GM12878 (cell line): ENCODE results near the gene IL16. TPM values are rescaled to one million over a fixed set of nuclear protein-coding genes. Genes with fewer than 3 reads are reported as not detected.

Experiments
- ATAC-seq: fragments of 200-7000 bp; cut with Tn5 transposase; 3 replicates; pipeline ENCODE4 v1.9.1; 2020; ENCODE audit warnings: mild to moderate bottlenecking, moderate library complexity
- BruUV-seq: library from RNA; stranded (reverse); fragments of 400-500 nt; replicated peaks from 2 replicates; lab custom pipeline; 2021; lab: Mats Ljungman, UMichigan
- CTCF ChIA-PET: fragments of 300-600 bp; sonication (Branson Sonifier 250); formaldehyde crosslinking; extraction: SDS; loops from one replicate; lab custom pipeline; 2021; ENCODE audit warnings: inconsistent platforms; lab: Yijun Ruan, JAX
- POLR2A ChIA-PET: fragments of 350-600 bp; formaldehyde crosslinking; extraction: SDS; loops from one replicate; lab custom pipeline; 2021; ENCODE audit warnings: inconsistent platforms; lab: Charles Lee
- RAD21 ChIA-PET: fragments of 300-600 bp; sonication (Branson Sonifier 250); formaldehyde crosslinking; loops from one replicate; lab custom pipeline; 2023; ENCODE audit warnings: antibody characterized with exemption; ENCODE audit not compliant: unreplicated experiment; lab: Charles Lee
- SMC1A ChIA-PET: fragments of 300-600 bp; sonication (Branson Sonifier 250); formaldehyde crosslinking; loops from one replicate; lab custom pipeline; 2023; ENCODE audit not compliant: unreplicated experiment, uncharacterized antibody; lab: Charles Lee
- DNase-seq: peaks from one replicate; pipeline ENCODE4 v3.0.0-alpha.2; 2011; ENCODE audit warnings: low read depth, low spot score
- FAIRE-seq: peaks from 3 replicates; lab custom pipeline; 2011; peaks lifted over from hg19 to GRCh38; lab: Jason Lieb, UNC
- H2AFZ ChIP-seq: 2 replicates; pipeline ENCODE4 v1.6.0; 2011; ENCODE audit warnings: low read depth, low read length, control low read depth; ENCODE audit not compliant: control insufficient read depth
- H3K27ac ChIP-seq: 2 replicates; pipeline ENCODE4 v1.5.1; 2011; ENCODE audit warnings: control low read depth; ENCODE audit not compliant: control insufficient read depth, insufficient read depth
- H3K27me3 ChIP-seq, 2 experiments: replicated peaks in 1 of 2; 2 replicates each; pipeline versions ENCODE4 v1.6.0 to v1.6.1; 2011; ENCODE audit warnings: low read length in 1 of 2; ENCODE audit not compliant: control insufficient read depth in 2 of 2, insufficient read depth in 2 of 2
- H3K36me3 ChIP-seq, 2 experiments: 2 replicates each; pipeline ENCODE4 v1.5.1; 2011; ENCODE audit warnings: low read length in 1 of 2; ENCODE audit not compliant: control insufficient read depth in 2 of 2, insufficient read depth in 2 of 2
- H3K4me1 ChIP-seq: 2 replicates; pipeline ENCODE4 v1.6.1; 2011; ENCODE audit warnings: mild to moderate bottlenecking, low read length, moderate library complexity, mixed read lengths; ENCODE audit not compliant: control insufficient read depth, insufficient read depth
- H3K4me2 ChIP-seq: 2 replicates; pipeline ENCODE4 v1.6.0; 2011; ENCODE audit warnings: control low read depth; ENCODE audit not compliant: control insufficient read depth, insufficient read depth
- H3K4me3 ChIP-seq: fragments of 200-600 bp; sonication (generic); 2 replicates; pipeline ENCODE4 v1.5.1; 2016
- H3K79me2 ChIP-seq: 2 replicates; pipeline ENCODE4 v1.6.0; 2011; ENCODE audit warnings: low read length; ENCODE audit not compliant: control insufficient read depth, insufficient read depth
- H3K9ac ChIP-seq: 2 replicates; pipeline ENCODE4 v1.8.0; 2011; ENCODE audit warnings: low read length, control low read depth, mixed read lengths; ENCODE audit not compliant: control insufficient read depth, insufficient read depth
- H3K9me3 ChIP-seq: replicated peaks from 3 replicates; pipeline ENCODE4 v1.5.1; 2011; ENCODE audit warnings: mild to moderate bottlenecking, low read length; ENCODE audit not compliant: control insufficient read depth, insufficient read depth
- H4K20me1 ChIP-seq: 2 replicates; pipeline ENCODE4 v1.6.0; 2011; ENCODE audit not compliant: control insufficient read depth, insufficient read depth
- BHLHE40 ChIP-seq, 2 experiments: fragments of 450-650 bp in 1 of 2; IDR thresholded peaks; 2 replicates each; pipeline ENCODE4 v1.6.1; 2011 to 2017; ENCODE audit warnings: low read depth in 2 of 2, borderline replicate concordance in 1 of 2, improper control_type of control experiment in 1 of 2, low read length in 1 of 2, mild to moderate bottlenecking in 1 of 2
- BRCA1 ChIP-seq: IDR thresholded peaks from 2 replicates; pipeline ENCODE4 v1.6.1; 2011; ENCODE audit warnings: low read depth, low read length, improper control_type of control experiment
- ESRRA ChIP-seq: IDR thresholded peaks from 2 replicates; pipeline ENCODE4 v1.6.1; 2012; ENCODE audit warnings: mild to moderate bottlenecking, low read length, improper control_type of control experiment
- EZH2 ChIP-seq: IDR thresholded peaks from 2 replicates; pipeline ENCODE4 v1.6.1; 2012; ENCODE audit warnings: low read depth, mild to moderate bottlenecking, control low read depth, inconsistent platforms, low read length, borderline replicate concordance; ENCODE audit not compliant: control insufficient read depth
- FOS ChIP-seq: IDR thresholded peaks from 3 replicates; pipeline ENCODE4 v1.6.1; 2011; ENCODE audit warnings: borderline replicate concordance; ENCODE audit not compliant: insufficient read length; ENCODE audit errors: extremely low read depth
- FOXM1 ChIP-seq: IDR thresholded peaks from 2 replicates; pipeline ENCODE4 v1.6.1; 2012; ENCODE audit warnings: low read depth, mild to moderate bottlenecking, inconsistent platforms, low read length, moderate library complexity
- MYC ChIP-seq: IDR thresholded peaks from 2 replicates; pipeline ENCODE4 v1.6.1; 2011; ENCODE audit warnings: mild to moderate bottlenecking, low read length, moderate library complexity, inconsistent platforms; ENCODE audit not compliant: insufficient read depth, insufficient replicate concordance, insufficient read length, severe bottlenecking
- NRF1 ChIP-seq: conservative IDR thresholded peaks from 2 replicates; pipeline ENCODE4 v1.6.1; 2011; ENCODE audit warnings: mild to moderate bottlenecking, low read depth, low read length, improper control_type of control experiment
- SUZ12 ChIP-seq: fragments of 200-600 bp; sonication (generic); IDR thresholded peaks from one replicate; pipeline ENCODE4 v1.6.1; 2018; ENCODE audit warnings: antibody characterized with exemption, mild to moderate bottlenecking; ENCODE audit not compliant: unreplicated experiment
- ZBED1 ChIP-seq: IDR thresholded peaks from 2 replicates; pipeline ENCODE4 v1.6.1; 2016; ENCODE audit warnings: borderline replicate concordance
- ZNF384 ChIP-seq: IDR thresholded peaks from 2 replicates; pipeline ENCODE4 v1.6.1; 2012; ENCODE audit warnings: low read depth, mild to moderate bottlenecking, low read length, improper control_type of control experiment, borderline replicate concordance
- WGBS: methylation state at CpG from one replicate; pipeline ENCODE4 v1.1.6; 2016; ENCODE audit warnings: low lambda C conversion rate; ENCODE audit not compliant: insufficient replicate concordance, insufficient coverage; ENCODE audit errors: missing lambda C conversion rate; 5-methylcytosine and 5-hydroxymethylcytosine counted together
- in situ Hi-C: fragments of 300-500 bp; cut with MboI; formaldehyde crosslinking; loops from 9 replicates; pipeline ENCODE4 v1.14.3; 2018; ENCODE audit warnings: mixed read lengths
- intact Hi-C: fragments of 100-400 bp; cut with micrococcal nuclease; formaldehyde crosslinking; loops from one replicate; pipeline ENCODE4 v1.14.2; 2022; ENCODE audit not compliant: unreplicated experiment
- polyA plus RNA-seq, 11 experiments: library from polyadenylated mRNA; depleted of rRNA in 4 of 11; unstranded in 6 of 11; stranded (reverse) in 5 of 11; fragments of >200 nt; fragmentation: Nextera tagmentation in 4 of 11; fragmentation: Illumina TruSeq in 1 of 11; extraction: Ambion mirVana in 4 of 11; extraction: Trizol in 1 of 11; gene quantifications; 1 replicate in 1 of 11; 2 replicates in 10 of 11; pipeline versions ENCODE4 v1.2.1 to v1.2.3, GENCODE V29; 2011 to 2016; ENCODE audit warnings: inconsistent platforms in 2 of 11, missing spikeins in 2 of 11, low read depth in 1 of 11
- total RNA-seq, 4 experiments: library from RNA; depleted of rRNA in 3 of 4; stranded (reverse); fragments of >200 nt in 3 of 4; fragmentation: Illumina TruSeq in 1 of 4; extraction: Trizol in 1 of 4; gene quantifications; 2 replicates each; pipeline versions ENCODE4 v1.2.1 to v1.2.3, GENCODE V29; 2013 to 2021
- TF ChIP-seq, protein P1 (sequence below): IDR thresholded peaks from 2 replicates; pipeline ENCODE4 v1.6.1; 2012; ENCODE audit warnings: improper control_type of control experiment, low read depth, low read length; ENCODE audit not compliant: insufficient replicate concordance
- TF ChIP-seq, protein P2 (sequence below): fragments of 450-650 bp; IDR thresholded peaks from 2 replicates; pipeline ENCODE4 v1.6.1; 2017; ENCODE audit warnings: mild to moderate bottlenecking
- TF ChIP-seq, protein P3 (sequence below): IDR thresholded peaks from 2 replicates; pipeline ENCODE4 v1.6.1; 2011; ENCODE audit warnings: low read depth, low read length, improper control_type of control experiment, borderline replicate concordance

IL16 gene
- total and polyA plus RNA-seq, 10 of the 15 experiments (the other 5 are each of a cell fraction or from before 2014, with no cell fraction given): 21.7 to 206 (median 44.5) TPM

DNA sequence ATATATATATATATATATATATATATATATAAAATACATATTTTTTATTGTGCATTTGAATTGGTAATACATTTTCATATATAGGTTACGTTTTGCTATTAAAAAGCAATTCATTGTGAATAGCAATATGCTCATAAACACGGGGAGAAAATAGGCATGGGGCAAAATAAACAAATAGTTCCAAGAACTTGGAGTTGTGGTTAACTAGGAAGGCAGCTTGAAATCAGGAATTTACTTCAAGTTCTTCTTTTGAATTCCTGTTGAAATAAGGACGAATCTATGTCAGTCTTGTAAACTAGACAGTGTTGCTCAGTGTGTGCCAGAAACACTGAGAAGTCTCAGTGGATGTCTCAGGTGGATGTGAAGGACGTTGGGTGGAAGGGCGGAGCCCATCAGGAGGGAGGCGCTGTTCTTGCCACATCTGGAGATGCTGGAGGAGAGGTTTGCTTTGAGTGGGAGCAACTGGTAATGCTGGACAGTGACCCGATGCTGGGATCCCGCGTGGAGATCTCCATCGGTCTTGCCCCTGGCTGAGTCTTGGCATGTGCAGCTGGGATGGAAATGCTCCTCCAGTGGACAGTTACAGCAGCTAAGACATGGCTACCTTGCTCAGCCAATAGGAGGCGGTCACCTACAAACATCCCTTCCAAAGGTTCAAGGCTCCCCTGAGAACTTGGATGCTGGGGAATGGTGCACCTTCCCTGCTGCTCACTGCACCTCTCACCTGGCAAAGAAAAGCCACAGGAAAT is 2.5 kb downstream of the IL16 start (continued):
- TF ChIP-seq, protein P1, sequence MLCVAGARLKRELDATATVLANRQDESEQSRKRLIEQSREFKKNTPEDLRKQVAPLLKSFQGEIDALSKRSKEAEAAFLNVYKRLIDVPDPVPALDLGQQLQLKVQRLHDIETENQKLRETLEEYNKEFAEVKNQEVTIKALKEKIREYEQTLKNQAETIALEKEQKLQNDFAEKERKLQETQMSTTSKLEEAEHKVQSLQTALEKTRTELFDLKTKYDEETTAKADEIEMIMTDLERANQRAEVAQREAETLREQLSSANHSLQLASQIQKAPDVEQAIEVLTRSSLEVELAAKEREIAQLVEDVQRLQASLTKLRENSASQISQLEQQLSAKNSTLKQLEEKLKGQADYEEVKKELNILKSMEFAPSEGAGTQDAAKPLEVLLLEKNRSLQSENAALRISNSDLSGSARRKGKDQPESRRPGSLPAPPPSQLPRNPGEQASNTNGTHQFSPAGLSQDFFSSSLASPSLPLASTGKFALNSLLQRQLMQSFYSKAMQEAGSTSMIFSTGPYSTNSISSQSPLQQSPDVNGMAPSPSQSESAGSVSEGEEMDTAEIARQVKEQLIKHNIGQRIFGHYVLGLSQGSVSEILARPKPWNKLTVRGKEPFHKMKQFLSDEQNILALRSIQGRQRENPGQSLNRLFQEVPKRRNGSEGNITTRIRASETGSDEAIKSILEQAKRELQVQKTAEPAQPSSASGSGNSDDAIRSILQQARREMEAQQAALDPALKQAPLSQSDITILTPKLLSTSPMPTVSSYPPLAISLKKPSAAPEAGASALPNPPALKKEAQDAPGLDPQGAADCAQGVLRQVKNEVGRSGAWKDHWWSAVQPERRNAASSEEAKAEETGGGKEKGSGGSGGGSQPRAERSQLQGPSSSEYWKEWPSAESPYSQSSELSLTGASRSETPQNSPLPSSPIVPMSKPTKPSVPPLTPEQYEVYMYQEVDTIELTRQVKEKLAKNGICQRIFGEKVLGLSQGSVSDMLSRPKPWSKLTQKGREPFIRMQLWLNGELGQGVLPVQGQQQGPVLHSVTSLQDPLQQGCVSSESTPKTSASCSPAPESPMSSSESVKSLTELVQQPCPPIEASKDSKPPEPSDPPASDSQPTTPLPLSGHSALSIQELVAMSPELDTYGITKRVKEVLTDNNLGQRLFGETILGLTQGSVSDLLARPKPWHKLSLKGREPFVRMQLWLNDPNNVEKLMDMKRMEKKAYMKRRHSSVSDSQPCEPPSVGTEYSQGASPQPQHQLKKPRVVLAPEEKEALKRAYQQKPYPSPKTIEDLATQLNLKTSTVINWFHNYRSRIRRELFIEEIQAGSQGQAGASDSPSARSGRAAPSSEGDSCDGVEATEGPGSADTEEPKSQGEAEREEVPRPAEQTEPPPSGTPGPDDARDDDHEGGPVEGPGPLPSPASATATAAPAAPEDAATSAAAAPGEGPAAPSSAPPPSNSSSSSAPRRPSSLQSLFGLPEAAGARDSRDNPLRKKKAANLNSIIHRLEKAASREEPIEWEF: no peak
- TF ChIP-seq FOXM1 (no peak), BRCA1 (no peak), ZBED1 (no peak), EZH2 (no peak)
- TF ChIP-seq, all 136 proteins: peak for 0

DNA sequence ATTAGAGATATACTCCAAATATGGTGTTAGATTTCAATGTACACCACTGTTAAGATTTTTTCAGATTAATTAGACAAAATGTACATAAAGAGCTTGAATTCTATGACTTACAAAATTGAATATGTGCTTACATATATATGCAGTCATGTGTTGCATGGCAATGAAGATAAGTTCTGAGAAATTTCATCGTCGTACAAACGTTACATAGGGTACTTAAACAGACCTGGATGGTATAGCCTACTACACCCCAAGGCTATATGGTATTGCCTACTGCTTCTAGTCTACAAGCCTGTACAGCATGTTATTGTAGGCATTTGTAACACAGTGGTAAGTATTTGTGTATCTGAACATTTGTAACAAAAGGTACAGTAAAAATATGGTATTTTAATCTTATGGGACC is 9.3 kb downstream of the IL16 start:
- no peak for ATAC-seq
- in situ Hi-C loops: no loop called here
- BruUV-seq: no TSS peak
- TF ChIP-seq ZNF384 (no peak), MYC (no peak), NRF1 (no peak), SUZ12 (no peak), BHLHE40 (IDR thresholded peaks at IDR 0.05; ENCODE audit: borderline replicate concordance in 1 of 2, low read depth in 2 of 2, low read length in 1 of 2) (no peak), FOS (no peak), ESRRA (no peak)
- TF ChIP-seq, protein P2, sequence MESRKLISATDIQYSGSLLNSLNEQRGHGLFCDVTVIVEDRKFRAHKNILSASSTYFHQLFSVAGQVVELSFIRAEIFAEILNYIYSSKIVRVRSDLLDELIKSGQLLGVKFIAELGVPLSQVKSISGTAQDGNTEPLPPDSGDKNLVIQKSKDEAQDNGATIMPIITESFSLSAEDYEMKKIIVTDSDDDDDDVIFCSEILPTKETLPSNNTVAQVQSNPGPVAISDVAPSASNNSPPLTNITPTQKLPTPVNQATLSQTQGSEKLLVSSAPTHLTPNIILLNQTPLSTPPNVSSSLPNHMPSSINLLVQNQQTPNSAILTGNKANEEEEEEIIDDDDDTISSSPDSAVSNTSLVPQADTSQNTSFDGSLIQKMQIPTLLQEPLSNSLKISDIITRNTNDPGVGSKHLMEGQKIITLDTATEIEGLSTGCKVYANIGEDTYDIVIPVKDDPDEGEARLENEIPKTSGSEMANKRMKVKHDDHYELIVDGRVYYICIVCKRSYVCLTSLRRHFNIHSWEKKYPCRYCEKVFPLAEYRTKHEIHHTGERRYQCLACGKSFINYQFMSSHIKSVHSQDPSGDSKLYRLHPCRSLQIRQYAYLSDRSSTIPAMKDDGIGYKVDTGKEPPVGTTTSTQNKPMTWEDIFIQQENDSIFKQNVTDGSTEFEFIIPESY: no peak
- TF ChIP-seq, protein P3, sequence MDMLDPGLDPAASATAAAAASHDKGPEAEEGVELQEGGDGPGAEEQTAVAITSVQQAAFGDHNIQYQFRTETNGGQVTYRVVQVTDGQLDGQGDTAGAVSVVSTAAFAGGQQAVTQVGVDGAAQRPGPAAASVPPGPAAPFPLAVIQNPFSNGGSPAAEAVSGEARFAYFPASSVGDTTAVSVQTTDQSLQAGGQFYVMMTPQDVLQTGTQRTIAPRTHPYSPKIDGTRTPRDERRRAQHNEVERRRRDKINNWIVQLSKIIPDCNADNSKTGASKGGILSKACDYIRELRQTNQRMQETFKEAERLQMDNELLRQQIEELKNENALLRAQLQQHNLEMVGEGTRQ: no peak

More for the DNA sequence above, 9.3 kb downstream of the IL16 start:
- FAIRE-seq (no peak), DNase-seq (no peak)
- RAD21 ChIA-PET: no interaction called here
- Histone ChIP-seq H3K9me3 (no peaks in the 10 kb centered on the region), H4K20me1 (no peaks in the 10 kb centered on the region), H3K27me3 (no peaks in the 10 kb centered on the region), H3K79me2 (no peaks in the 10 kb centered on the region), H3K36me3 (no peaks in the 10 kb centered on the region), H2AFZ (no peak overlapping the region), H3K4me3 (no peak overlapping the region), H3K9ac (no peak overlapping the region), H3K4me1 (no peaks in the 10 kb centered on the region), H3K4me2 (no peak overlapping the region), H3K27ac (no peak overlapping the region)
- CTCF ChIA-PET: no interaction called here
- SMC1A ChIA-PET: no interaction called here
- POLR2A ChIA-PET: no interaction called here
- 52% methylated on average over 3 of the region's 3 CpGs for WGBS
- intact Hi-C loops: no loop called here
